ACC112 (cell line): ENCODE results near the gene RABL2A.
"Not testable (repeated sequence)": the region's sequence is repeated elsewhere in the genome, so short reads cannot be mapped to it uniquely, and the experiment has no call there.

Source experiments
- H2AFZ ChIP-seq: fragments of 200-600 bp; sonication (generic); one replicate; pipeline ENCODE4 v1.6.0; 2017; ENCODE audit warnings: antibody characterized with exemption, low read length; ENCODE audit not compliant: unreplicated experiment
- H3K27ac ChIP-seq: fragments of 200-600 bp; sonication (generic); 2 replicates; pipeline ENCODE4 v1.5.1; 2014; ENCODE audit warnings: low read depth, mild to moderate bottlenecking, antibody characterized with exemption, low read length, moderate library complexity
- H3K27me3 ChIP-seq: fragments of 200-600 bp; sonication (generic); 2 replicates; pipeline ENCODE4 v1.6.1; 2014; ENCODE audit warnings: mild to moderate bottlenecking, antibody characterized with exemption, low read length, moderate library complexity, mixed read lengths; ENCODE audit not compliant: insufficient read depth
- H3K36me3 ChIP-seq: fragments of 200-600 bp; sonication (generic); 2 replicates; pipeline ENCODE4 v1.6.1; 2016; ENCODE audit warnings: mild to moderate bottlenecking, antibody characterized with exemption, low read length, moderate library complexity, mixed read lengths; ENCODE audit not compliant: insufficient read depth
- H3K4me1 ChIP-seq: fragments of 200-600 bp; sonication (generic); one replicate; pipeline ENCODE4 v1.6.1; 2016; ENCODE audit warnings: low read length, mixed read lengths; ENCODE audit not compliant: insufficient read depth, unreplicated experiment, control insufficient read depth
- H3K4me3 ChIP-seq: fragments of 200-600 bp; sonication (generic); 2 replicates; pipeline ENCODE4 v1.5.1; 2014; ENCODE audit warnings: mild to moderate bottlenecking, low read depth, low read length
- H3K79me2 ChIP-seq: fragments of 200-600 bp; sonication (generic); one replicate; pipeline ENCODE4 v1.6.0; 2016; ENCODE audit warnings: low read length; ENCODE audit not compliant: control insufficient read depth, unreplicated experiment, insufficient read depth

The RABL2A gene

DNA sequence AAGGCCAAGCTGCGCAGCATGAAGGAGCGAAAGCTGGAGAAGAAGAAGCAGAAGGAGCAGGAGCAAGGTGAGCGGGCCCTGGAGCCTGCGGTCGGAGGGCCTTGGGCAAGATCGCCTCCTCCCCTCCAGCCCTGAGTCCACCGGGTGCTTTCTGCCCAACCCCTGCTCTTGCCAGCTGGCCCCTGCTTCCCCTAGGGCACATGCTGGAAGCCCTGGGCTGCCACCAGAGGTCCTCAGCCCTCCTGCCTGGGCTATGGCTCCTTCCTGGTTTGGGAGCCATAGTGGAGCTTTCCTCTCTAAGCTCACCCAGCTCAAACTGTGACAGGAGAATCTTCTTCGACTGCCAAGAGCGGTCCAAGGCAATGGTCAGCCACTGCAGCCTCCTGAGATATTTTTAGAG, 29.5 kb upstream of the RABL2A start:
- H3K4me3 ChIP-seq, H2AFZ ChIP-seq, H3K36me3 ChIP-seq, H3K27ac ChIP-seq, H3K27me3 ChIP-seq, H3K79me2 ChIP-seq, H3K4me1 ChIP-seq: not testable (repeated sequence)

DNA sequence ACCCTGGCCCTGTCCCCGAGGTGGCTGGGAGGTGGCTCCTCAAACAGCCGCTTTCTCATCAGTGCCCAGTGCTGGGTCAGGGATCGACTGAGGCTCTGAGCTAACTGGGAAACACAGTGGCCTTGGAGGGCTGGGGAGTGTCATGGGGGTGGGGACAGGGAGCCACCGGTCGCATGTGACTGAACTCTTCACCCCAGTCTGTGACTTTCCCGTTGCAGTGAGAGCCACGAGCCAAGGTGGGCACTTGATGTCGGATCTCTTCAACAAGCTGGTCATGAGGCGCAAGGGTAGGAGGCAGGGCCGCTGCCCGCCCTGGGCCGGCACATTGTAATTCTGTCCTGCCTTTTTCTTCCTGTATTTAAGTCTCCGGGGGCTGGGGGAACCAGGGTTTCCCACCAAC, 28.9 kb upstream of the RABL2A start:
- H3K4me1 ChIP-seq, H3K4me3 ChIP-seq, H3K27me3 ChIP-seq, H3K79me2 ChIP-seq, H2AFZ ChIP-seq, H3K27ac ChIP-seq, H3K36me3 ChIP-seq: not testable (repeated sequence)

DNA sequence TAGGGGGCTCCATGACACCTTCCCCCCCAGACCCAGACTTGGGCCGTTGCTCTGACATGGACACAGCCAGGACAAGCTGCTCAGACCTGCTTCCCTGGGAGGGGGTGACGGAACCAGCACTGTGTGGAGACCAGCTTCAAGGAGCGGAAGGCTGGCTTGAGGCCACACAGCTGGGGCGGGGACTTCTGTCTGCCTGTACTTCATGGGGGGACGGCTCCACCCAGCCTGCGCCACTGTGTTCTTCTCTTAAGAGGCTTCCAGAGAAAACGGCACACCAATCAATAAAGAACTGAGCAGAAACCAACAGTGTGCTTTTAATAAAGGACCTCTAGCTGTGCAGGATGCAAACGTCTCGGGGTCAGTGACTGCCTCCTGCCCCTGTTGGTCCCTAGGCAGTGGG, 28.3 kb upstream of the RABL2A start:
- H3K79me2 ChIP-seq, H2AFZ ChIP-seq, H3K27me3 ChIP-seq, H3K36me3 ChIP-seq, H3K4me1 ChIP-seq, H3K4me3 ChIP-seq, H3K27ac ChIP-seq: not testable (repeated sequence)

DNA sequence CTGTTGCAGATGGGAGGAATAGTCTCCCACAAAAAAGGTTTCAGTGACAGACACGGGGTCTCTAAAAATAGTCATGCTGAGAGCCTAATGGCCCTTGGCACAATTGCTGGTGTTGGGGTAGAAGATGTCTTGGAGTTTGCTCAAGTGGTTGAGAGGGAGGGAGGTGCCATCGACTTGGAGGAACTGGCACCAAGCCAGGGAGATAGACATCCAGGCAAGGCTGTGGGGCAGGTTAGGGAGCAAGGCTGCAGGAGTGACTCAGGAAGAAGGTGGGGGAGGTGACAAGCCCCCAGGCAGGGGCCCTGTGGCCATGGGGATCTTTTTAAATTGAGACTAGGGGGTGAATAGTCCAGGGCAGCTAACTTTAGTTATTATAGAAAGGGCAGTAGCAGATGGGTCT, 27.9 kb upstream of the RABL2A start:
- H3K4me1 ChIP-seq, H2AFZ ChIP-seq, H3K79me2 ChIP-seq, H3K36me3 ChIP-seq, H3K27ac ChIP-seq, H3K27me3 ChIP-seq, H3K4me3 ChIP-seq: not testable (repeated sequence)

DNA sequence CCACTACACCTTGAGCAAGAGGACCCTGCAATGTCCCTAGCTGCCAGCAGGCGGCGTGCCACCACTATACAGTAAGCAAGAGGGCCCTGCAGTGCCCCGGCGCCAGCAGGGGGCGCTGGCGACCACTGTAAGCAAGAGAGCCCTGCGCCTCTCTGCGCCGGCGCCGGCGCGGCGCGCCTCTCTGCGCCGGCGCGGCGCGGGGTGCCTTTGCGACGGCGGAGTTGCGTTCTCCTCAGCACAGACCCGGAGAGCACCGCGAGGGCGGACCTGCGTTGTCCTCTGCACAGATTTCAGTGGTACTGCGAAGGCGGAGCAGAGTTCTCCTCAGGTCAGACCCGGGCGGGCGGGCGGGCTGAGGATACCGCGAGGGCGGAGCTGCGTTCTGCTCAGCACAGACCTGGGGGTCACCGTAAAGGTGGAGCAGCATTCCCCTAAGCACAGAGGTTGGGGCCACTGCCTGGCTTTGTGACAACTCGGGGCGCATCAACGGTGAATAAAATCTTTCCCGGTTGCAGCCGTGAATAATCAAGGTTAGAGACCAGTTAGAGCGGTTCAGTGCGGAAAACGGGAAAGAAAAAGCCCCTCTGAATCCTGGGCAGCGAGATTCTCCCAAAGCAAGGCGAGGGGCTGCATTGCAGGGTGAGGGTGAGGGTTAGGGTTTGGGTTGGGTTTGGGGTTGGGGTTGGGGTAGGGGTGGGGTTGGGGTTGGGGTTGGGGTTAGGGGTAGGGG, 24.9 kb upstream of the RABL2A start:
- not testable (repeated sequence) for H2AFZ ChIP-seq, H3K36me3 ChIP-seq, H3K79me2 ChIP-seq, H3K4me1 ChIP-seq, H3K27me3 ChIP-seq, H3K4me3 ChIP-seq, H3K27ac ChIP-seq

DNA sequence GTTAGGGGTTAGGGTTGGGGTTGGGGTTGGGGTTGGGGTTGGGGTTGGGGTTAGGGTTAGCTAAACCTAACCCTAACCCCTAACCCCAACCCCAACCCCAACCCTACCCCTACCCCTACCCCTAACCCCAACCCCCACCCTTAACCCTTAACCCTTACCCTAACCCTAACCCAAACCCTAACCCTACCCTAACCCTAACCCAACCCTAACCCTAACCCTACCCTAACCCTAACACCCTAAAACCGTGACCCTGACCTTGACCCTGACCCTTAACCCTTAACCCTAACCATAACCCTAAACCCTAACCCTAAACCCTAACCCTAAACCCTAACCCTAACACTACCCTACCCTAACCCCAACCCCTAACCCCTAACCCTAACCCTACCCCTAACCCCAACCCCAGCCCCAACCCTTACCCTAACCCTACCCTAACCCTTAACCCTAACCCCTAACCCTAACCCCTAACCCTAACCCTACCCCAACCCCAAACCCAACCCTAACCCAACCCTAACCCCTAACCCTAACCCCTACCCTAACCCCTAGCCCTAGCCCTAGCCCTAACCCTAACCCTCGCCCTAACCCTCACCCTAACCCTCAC, 24.1 kb upstream of the RABL2A start:
- no peaks in the 10 kb centered on the region for H3K27me3 ChIP-seq
- H3K4me3 ChIP-seq = peak overlapping the region; percentile 67
- no peaks in the 10 kb centered on the region for H3K36me3 ChIP-seq
- H3K27ac ChIP-seq = peak overlapping the region; percentile 46
- no peak overlapping the region for H2AFZ ChIP-seq
- no peaks in the 10 kb centered on the region for H3K79me2 ChIP-seq
- H3K4me1 ChIP-seq = no peaks in the 10 kb centered on the region

DNA sequence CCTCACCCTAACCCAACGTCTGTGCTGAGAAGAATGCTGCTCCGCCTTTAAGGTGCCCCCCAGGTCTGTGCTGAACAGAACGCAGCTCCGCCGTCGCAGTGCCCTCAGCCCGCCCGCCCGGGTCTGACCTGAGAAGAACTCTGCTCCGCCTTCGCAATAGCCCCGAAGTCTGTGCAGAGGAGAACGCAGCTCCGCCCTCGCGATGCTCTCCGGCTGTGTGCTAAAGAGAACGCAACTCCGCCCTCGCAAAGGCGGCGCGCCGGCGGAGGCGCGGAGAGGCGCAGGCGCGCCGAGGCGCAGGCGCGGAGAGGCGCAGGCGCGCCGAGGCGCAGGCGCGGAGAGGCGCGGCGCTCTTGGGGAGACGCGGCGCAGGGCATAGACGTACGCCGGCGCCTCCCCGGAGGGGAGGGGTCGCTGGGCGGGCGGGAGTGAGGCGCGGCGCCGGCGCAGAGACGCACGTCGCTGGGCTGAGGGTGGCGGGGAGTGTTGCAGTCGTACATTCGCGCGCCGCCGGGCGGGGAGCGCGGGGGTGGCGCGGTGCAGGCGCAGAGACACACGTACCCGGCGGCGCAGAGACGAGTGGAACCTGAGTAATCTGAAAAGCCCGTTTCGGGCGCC, 23.5 kb upstream of the RABL2A start:
- not testable (repeated sequence) for H3K4me1 ChIP-seq, H3K79me2 ChIP-seq, H3K27me3 ChIP-seq, H3K36me3 ChIP-seq
- peak overlapping the region; percentile 67 for H3K27ac ChIP-seq
- peak overlapping the region; percentile 38 for H2AFZ ChIP-seq
- peak overlapping the region; percentile 78 for H3K4me3 ChIP-seq

DNA sequence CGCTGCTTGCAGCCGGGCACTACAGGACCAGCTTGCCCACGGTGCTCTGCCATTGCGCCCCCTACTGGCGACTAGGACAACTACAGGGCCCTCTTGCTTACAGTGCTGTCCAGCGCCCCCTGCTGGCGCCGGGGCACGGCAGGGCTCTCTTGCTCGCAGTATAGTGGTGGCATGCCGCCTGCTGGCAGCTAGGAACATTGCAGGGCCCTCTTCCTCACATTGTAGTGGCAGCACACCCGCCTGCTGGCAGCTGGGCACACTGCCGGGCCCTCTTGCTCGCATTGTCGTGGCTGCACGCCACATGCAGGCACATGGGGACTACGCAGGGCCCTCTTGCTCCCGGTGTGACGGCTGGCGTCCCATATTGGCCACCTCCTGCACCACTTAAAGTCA, 23.0 kb upstream of the RABL2A start:
- not testable (repeated sequence) for H3K27me3 ChIP-seq, H3K36me3 ChIP-seq, H3K79me2 ChIP-seq, H3K4me1 ChIP-seq
- peak overlapping the region; percentile 67 for H3K27ac ChIP-seq
- peak overlapping the region; percentile 38 for H2AFZ ChIP-seq
- peak overlapping the region; percentile 78 for H3K4me3 ChIP-seq

DNA sequence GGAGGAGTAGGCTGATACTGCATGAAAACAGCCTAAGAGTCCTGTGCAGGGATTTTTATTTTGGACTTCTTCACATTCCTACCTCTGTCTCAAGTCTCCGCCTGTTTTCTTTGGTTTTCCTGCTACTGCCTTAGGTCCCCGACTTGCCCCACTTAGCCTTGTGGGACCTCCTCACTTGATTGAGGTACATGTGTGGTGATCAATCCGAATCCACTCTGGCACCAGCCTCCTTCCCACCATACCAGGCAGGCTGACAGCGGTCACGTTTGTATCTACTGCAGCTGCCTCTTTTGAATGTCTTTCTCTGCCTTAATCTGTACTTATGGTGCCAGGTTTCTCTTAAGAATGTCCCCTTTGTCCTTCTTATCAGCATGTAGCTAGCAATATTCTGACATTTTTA, 22.4 kb upstream of the RABL2A start:
- H3K4me3 ChIP-seq = peak overlapping the region; percentile 78; the same call in 1 of the 2 replicates
- H3K79me2 ChIP-seq, H3K27me3 ChIP-seq, H3K27ac ChIP-seq, H3K4me1 ChIP-seq, H3K36me3 ChIP-seq, H2AFZ ChIP-seq: not testable (repeated sequence)

DNA sequence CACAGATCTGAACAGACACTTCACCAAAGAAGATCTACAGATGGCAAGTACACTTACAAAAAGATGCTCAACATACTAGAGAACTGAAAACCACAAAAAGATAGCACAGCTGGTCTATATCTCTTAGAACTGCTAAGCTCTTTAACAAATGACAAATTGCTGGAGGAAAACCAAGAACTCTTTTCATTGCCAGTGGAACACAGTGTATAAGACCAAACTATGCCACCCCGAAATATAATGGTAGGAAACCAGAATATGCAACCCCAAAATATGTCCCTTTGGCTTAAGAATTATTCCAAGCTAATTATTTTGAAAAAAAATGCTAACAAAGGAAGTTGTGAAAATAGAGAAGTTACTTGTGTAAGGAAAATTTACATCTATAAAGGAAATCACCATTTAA, 21.0 kb upstream of the RABL2A start:
- H3K4me1 ChIP-seq, H3K27me3 ChIP-seq, H3K36me3 ChIP-seq, H3K27ac ChIP-seq, H3K79me2 ChIP-seq, H2AFZ ChIP-seq, H3K4me3 ChIP-seq: not testable (repeated sequence)

DNA sequence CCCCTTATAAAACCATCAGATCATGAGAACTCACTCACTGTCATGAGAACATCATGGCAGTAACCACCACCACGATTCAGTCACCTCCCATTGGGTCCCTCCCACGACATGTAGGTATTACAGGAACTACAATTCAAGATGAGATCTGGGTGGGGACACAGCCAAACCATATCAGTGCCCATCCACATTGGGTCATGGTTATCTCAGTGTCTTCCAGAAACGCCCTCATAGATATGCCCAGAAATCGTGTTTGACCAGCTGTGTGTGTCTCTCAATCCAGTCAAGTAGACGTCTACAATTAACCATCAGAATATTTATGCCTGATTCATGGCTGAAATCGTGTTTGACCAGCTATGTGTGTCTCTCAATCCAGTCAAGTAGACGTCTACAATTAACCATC, 17.2 kb upstream of the RABL2A start:
- not testable (repeated sequence) for H3K4me1 ChIP-seq, H3K27me3 ChIP-seq, H3K36me3 ChIP-seq, H3K4me3 ChIP-seq, H2AFZ ChIP-seq, H3K27ac ChIP-seq, H3K79me2 ChIP-seq
